HepG2 (cell line): ENCODE measurements around the gene SIAH2. TPM values are rescaled to one million over a fixed set of nuclear protein-coding genes. Genes with fewer than 3 reads are reported as not detected.

Experiments used
- ARNT ChIP-seq: fragments of 450-650 bp; IDR thresholded peaks from 2 replicates; pipeline ENCODE4 v1.6.1; 2017
- CBX2 ChIP-seq, 2 experiments: fragments of 200-600 bp in 1 of 2; sonication (generic); formaldehyde crosslinking in 1 of 2; IDR thresholded peaks; 2 replicates each; pipeline versions ENCODE4 v1.7.0 to v1.8.1; 2018 to 2022; ENCODE audit warnings: low read depth in 2 of 2, low read length in 1 of 2, mild to moderate bottlenecking in 1 of 2, missing genetic modification reagents in 1 of 2
- HNRNPL ChIP-seq: fragments of 200-400 bp; formaldehyde crosslinking; IDR thresholded peaks from 2 replicates; pipeline ENCODE4 v1.6.1; 2017; ENCODE audit warnings: mild to moderate bottlenecking, low read depth, low read length
- IRF2 ChIP-seq: IDR thresholded peaks from 2 replicates; pipeline ENCODE4 v1.6.1; 2018; ENCODE audit warnings: missing genetic modification reagents, missing compliant biosample characterization
- KLF11 ChIP-seq: IDR thresholded peaks from 2 replicates; pipeline ENCODE4 v1.6.1; 2016; ENCODE audit warnings: missing compliant biosample characterization
- MTA1 ChIP-seq: sonication (generic); formaldehyde crosslinking; IDR thresholded peaks from 2 replicates; pipeline ENCODE4 v1.4.0; 2020; ENCODE audit warnings: missing genetic modification reagents, mild to moderate bottlenecking, borderline replicate concordance
- PAWR ChIP-seq: sonication (generic); formaldehyde crosslinking; IDR thresholded peaks from 2 replicates; pipeline ENCODE4 v1.4.0; 2020; ENCODE audit warnings: missing genetic modification reagents, mild to moderate bottlenecking, borderline replicate concordance
- SMARCE1 ChIP-seq: fragments of 450-650 bp; IDR thresholded peaks from 2 replicates; pipeline ENCODE4 v1.6.1; 2017; ENCODE audit warnings: borderline replicate concordance
- U2AF2 ChIP-seq: fragments of 200-400 bp; formaldehyde crosslinking; IDR thresholded peaks from 2 replicates; pipeline ENCODE4 v1.6.1; 2017; ENCODE audit warnings: low read depth, mild to moderate bottlenecking, low read length
- ZNF256 ChIP-seq: sonication (generic); formaldehyde crosslinking; conservative IDR thresholded peaks from 2 replicates; pipeline ENCODE4 v1.4.0; 2020; ENCODE audit warnings: missing genetic modification reagents
- ZNF280B ChIP-seq: sonication (generic); formaldehyde crosslinking; IDR thresholded peaks from 2 replicates; pipeline ENCODE4 v1.5.0; 2020; ENCODE audit warnings: missing genetic modification reagents, mild to moderate bottlenecking, borderline replicate concordance
- ZNF501 ChIP-seq: sonication (generic); formaldehyde crosslinking; IDR thresholded peaks from 2 replicates; pipeline ENCODE4 v1.5.1; 2020; ENCODE audit warnings: mild to moderate bottlenecking, moderate library complexity, missing genetic modification reagents
- ZNF616 ChIP-seq: sonication (generic); formaldehyde crosslinking; IDR thresholded peaks from 2 replicates; pipeline ENCODE4 v1.5.0; 2020; ENCODE audit warnings: low read depth, mild to moderate bottlenecking, missing genetic modification reagents
- ZNF670 ChIP-seq: sonication (generic); formaldehyde crosslinking; IDR thresholded peaks from 2 replicates; pipeline ENCODE4 v1.8.0; 2022; ENCODE audit warnings: mild to moderate bottlenecking, missing genetic modification reagents, borderline replicate concordance
- ZNF687 ChIP-seq: sonication (generic); formaldehyde crosslinking; IDR thresholded peaks from 2 replicates; pipeline ENCODE4 v1.5.1; 2020; ENCODE audit warnings: mild to moderate bottlenecking, missing genetic modification reagents, moderate library complexity
- ZNF891 ChIP-seq: sonication (generic); formaldehyde crosslinking; IDR thresholded peaks from 2 replicates; pipeline ENCODE4 v1.5.0; 2020; ENCODE audit warnings: mild to moderate bottlenecking, missing genetic modification reagents
- polyA plus RNA-seq, 8 experiments: library from polyadenylated mRNA; depleted of rRNA in 3 of 8; stranded (reverse) in 7 of 8; unstranded in 1 of 8; fragments of >200 nt; fragmentation: Illumina TruSeq in 4 of 8; extraction: Trizol in 4 of 8; gene quantifications; 2 replicates each; pipeline versions ENCODE4 v1.2.1 to v1.2.3, GENCODE V29; 2011 to 2016; ENCODE audit warnings: low read depth in 4 of 8, missing spikeins in 1 of 8, mixed read lengths in 1 of 8; ENCODE audit not compliant: insufficient read depth in 1 of 8
- total RNA-seq, 5 experiments: library from RNA; depleted of rRNA; stranded (reverse); fragments of >200 nt; fragmentation: Illumina TruSeq; extraction: Trizol; gene quantifications; 2 replicates each; pipeline ENCODE4 v1.2.3, GENCODE V29; 2016; ENCODE audit warnings: low read depth in 1 of 5
- TF ChIP-seq, protein P1 (sequence below): sonication (generic); formaldehyde crosslinking; IDR thresholded peaks from 2 replicates; pipeline ENCODE4 v1.4.0; 2020; ENCODE audit warnings: missing genetic modification reagents
- TF ChIP-seq, protein P2 (sequence below), 2 experiments: IDR thresholded peaks; 2 replicates each; pipeline ENCODE4 v1.6.1; 2011 to 2012; ENCODE audit warnings: low read length in 2 of 2, borderline replicate concordance in 1 of 2, low read depth in 1 of 2, mild to moderate bottlenecking in 1 of 2, moderate library complexity in 1 of 2

SIAH2 gene
- total and polyA plus RNA-seq, 2 of the 13 experiments (the other 11 are each of a cell fraction or from before 2014, with no cell fraction given) = 71.8 to 117 TPM

- TF ChIP-seq, protein P1, sequence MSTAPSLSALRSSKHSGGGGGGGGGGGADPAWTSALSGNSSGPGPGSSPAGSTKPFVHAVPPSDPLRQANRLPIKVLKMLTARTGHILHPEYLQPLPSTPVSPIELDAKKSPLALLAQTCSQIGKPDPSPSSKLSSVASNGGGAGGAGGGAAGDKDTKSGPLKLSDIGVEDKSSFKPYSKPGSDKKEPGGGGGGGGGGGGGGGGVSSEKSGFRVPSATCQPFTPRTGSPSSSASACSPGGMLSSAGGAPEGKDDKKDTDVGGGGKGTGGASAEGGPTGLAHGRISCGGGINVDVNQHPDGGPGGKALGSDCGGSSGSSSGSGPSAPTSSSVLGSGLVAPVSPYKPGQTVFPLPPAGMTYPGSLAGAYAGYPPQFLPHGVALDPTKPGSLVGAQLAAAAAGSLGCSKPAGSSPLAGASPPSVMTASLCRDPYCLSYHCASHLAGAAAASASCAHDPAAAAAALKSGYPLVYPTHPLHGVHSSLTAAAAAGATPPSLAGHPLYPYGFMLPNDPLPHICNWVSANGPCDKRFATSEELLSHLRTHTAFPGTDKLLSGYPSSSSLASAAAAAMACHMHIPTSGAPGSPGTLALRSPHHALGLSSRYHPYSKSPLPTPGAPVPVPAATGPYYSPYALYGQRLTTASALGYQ = no peak
- TF ChIP-seq, protein P2, sequence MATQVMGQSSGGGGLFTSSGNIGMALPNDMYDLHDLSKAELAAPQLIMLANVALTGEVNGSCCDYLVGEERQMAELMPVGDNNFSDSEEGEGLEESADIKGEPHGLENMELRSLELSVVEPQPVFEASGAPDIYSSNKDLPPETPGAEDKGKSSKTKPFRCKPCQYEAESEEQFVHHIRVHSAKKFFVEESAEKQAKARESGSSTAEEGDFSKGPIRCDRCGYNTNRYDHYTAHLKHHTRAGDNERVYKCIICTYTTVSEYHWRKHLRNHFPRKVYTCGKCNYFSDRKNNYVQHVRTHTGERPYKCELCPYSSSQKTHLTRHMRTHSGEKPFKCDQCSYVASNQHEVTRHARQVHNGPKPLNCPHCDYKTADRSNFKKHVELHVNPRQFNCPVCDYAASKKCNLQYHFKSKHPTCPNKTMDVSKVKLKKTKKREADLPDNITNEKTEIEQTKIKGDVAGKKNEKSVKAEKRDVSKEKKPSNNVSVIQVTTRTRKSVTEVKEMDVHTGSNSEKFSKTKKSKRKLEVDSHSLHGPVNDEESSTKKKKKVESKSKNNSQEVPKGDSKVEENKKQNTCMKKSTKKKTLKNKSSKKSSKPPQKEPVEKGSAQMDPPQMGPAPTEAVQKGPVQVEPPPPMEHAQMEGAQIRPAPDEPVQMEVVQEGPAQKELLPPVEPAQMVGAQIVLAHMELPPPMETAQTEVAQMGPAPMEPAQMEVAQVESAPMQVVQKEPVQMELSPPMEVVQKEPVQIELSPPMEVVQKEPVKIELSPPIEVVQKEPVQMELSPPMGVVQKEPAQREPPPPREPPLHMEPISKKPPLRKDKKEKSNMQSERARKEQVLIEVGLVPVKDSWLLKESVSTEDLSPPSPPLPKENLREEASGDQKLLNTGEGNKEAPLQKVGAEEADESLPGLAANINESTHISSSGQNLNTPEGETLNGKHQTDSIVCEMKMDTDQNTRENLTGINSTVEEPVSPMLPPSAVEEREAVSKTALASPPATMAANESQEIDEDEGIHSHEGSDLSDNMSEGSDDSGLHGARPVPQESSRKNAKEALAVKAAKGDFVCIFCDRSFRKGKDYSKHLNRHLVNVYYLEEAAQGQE (IDR thresholded peaks at IDR 0.05; ENCODE audit: borderline replicate concordance in 1 of 2, low read depth in 1 of 2, low read length in 2 of 2) = no peak
- TF ChIP-seq ZNF616 (CRISPR knock-in tag) (no peak), IRF2 (CRISPR knock-in tag) (0 out of 2 replicates have a peak, but pooled peaks have one; percentile 50), PAWR (no peak), CBX2 (IDR thresholded peaks at IDR 0.05; ENCODE audit: low read depth, low read length) (no peak), CBX2 (CRISPR knock-in tag; IDR thresholded peaks at IDR 0.05; ENCODE audit: low read depth) (no peak), ZNF501 (CRISPR knock-in tag) (peak; percentile 40; the same call in 1 of the 2 replicates), HNRNPL (no peak), ZNF280B (CRISPR knock-in tag) (no peak), ZNF670 (CRISPR knock-in tag) (no peak), KLF11 (CRISPR knock-in tag) (no peak), ZNF687 (no peak), ZNF256 (CRISPR knock-in tag) (no peak), ZNF891 (CRISPR knock-in tag) (no peak), ARNT (no peak), MTA1 (no peak), SMARCE1 (no peak), U2AF2 (no peak)
Measured at GRCh38 chr3:150737874-150738679, 24.9 kb downstream of the SIAH2 start (continued).
